ENCODE data around the gene PROB1.

The PROB1 gene

DNA sequence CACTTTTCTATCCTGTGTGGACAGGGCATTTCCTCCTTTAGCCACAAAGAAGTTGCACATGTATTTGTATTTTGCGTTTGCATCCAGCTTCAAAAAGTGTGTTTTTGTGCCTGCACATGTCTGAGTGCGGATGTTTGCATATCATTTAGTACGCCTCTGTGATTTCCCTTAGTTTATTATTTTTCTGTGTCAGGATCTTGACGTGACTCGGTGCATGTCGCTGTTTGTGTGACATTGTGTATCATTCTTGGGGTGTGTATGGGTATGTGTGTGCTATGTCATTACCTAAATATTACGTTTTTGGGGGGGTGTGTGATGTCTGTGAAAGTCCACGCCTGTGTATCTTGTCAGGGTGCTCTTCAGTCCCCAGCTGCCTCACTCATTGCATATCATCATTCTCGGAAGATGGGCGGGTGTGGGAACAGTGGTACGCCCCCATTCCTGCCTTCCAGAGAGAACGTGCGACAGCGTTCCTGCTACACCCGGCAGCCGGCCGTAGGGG lies 53.7 kb downstream of the PROB1 start:
- H3K27ac ChIP-seq: peak overlapping the region; percentile 98
- TF ChIP-seq CTCF (conservative IDR thresholded peaks at IDR 0.05): no peak

Measured in VCaP (cell line).